ENCODE results near the gene HOXA9. TPM values are rescaled to one million over a fixed set of nuclear protein-coding genes. Genes with fewer than 3 reads are reported as not detected.

Gene HOXA9
- total and polyA plus RNA-seq, 10 donors = 0.46 to 3.0 (median 0.98) TPM

DNA sequence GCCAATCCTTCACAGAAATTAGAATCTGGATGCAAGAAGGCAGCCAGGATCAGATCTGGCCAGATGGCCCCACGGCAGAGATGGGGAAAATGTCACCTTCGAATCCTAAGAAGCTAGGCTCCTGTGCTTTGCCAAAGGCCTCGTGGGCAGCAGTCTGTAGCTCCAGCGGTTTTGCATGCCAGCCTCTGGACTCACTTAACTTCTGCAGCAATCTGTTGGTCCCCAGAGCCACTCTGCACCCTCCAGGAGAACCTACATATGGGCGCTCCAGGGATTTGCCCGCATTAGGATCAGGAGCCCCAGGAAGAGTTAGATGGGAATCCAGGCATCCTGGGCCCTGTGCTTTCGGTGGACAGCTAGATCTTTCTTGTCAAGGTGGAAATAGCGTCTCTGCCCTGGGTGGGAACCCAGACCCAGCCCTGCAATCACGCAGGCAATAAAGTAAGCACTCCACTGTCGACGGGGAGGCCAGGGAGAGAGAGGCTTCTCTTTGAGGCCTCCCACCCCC is 44.6 kb upstream of the HOXA9 start:
- peaks cover 9 to 39% (median 30%) of the 10 kb centered on the region in 6 donors for H3K4me1 ChIP-seq
- peak overlapping the region in 3 of 8 donors; percentile 19 to 56 (median 29) for H3K4me3 ChIP-seq
- intact Hi-C loops (cut with DNase I; ENCODE audit: low total_unique reads) = loop anchor here (5.0 kb wide), 1 partner anchor 367 kb away; no protein-coding TSS in a partner anchor
- H3K27ac ChIP-seq = no peak overlapping the region
- DNase-seq = no peak
- no peaks in the 10 kb centered on the region for H3K9me3 ChIP-seq
- no peaks in the 10 kb centered on the region for H3K36me3 ChIP-seq
- 34 to 38% (median 37%) methylated on average over 10 to 11 of the region's 11 CpGs for WGBS, 5 donors
- peaks cover 13 to 100% (median 94%) of the 10 kb centered on the region in 7 donors for H3K27me3 ChIP-seq (replicated peaks in 1 of 7)
- TF ChIP-seq POLR2AphosphoS5 (IDR thresholded peaks at IDR 0.05) (no peak), CTCF (IDR thresholded peaks at IDR 0.05 in 8 of 11, conservative IDR thresholded peaks at IDR 0.05 in 3 of 11) (no peak), POLR2A (IDR thresholded peaks at IDR 0.05) (no peak)

DNA sequence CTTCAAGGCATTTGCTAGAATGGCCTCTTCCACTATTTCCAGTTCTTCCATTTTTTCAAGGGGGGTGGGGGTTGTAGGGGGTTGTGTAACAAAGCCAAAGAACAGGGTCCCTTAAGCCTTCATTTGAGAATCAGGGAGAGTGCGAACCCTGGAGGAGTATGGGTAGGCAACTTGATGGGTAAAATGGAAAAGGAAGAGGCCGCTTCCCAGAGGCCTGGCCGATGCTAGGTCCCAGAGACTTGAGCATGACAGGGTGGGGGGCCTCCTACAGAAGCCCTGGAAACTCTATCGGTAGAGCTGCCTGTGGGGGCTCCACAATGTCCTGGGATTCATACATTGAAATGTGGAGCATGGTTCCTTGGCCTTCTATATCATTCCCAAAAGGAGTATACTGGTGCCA is 43.7 kb upstream of the HOXA9 start:
- TF ChIP-seq POLR2A (IDR thresholded peaks at IDR 0.05) (no peak), CTCF (IDR thresholded peaks at IDR 0.05 in 8 of 11, conservative IDR thresholded peaks at IDR 0.05 in 3 of 11) (peak in 1 of 11 experiments; percentile 8)
- Histone ChIP-seq H3K27ac (no peak overlapping the region), H3K4me1 (peaks cover 10 to 49% (median 34%) of the 10 kb centered on the region in 6 donors), H3K27me3 (replicated peaks in 1 of 7) (peaks cover 9 to 100% (median 96%) of the 10 kb centered on the region in 7 donors), H3K36me3 (no peaks in the 10 kb centered on the region), H3K4me3 (no peak overlapping the region), H3K9me3 (no peaks in the 10 kb centered on the region)
- 70 to 84% (median 78%) methylated on average over 4 of the region's 4 CpGs for WGBS, 5 donors
- intact Hi-C loops (cut with DNase I; ENCODE audit: low total_unique reads) = loop anchor here (5.0 kb wide), 1 partner anchor 368 kb away; no protein-coding TSS in a partner anchor
- DNase-seq = no peak

DNA sequence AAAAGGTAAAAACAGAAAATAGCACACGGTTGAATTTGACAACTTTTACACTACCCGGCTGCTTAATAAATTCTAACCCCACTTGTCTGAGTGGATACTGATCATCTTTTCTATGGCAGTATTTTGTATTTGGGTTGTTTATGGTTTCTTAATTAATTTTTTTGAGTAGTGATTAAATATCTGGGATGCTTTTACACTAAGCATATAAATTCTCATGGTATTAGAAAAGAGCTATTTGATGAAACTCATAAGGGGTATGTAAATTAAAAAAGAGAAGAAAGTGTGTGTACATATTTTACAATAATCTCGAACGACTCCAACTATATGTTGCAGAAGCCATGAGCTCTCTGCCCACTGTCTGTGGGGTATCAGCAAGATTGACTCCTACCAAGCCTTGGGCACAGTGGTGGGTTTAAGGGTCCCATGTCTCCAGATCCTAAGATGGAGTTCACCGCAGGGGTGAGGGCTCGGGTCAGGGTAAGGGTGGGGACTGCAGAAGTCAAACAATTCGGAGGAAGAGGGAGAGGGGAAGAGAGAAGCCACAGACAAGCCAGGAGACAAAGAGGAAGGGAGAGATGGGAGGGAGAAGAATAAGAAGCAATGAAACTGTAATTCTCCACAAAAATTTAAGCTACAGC is 42.1 kb upstream of the HOXA9 start:
- no peak for TF ChIP-seq POLR2AphosphoS5 (IDR thresholded peaks at IDR 0.05)
- TF ChIP-seq POLR2A (IDR thresholded peaks at IDR 0.05) = no peak
- TF ChIP-seq CTCF (IDR thresholded peaks at IDR 0.05 in 8 of 11, conservative IDR thresholded peaks at IDR 0.05 in 3 of 11) = no peak
- Histone ChIP-seq H3K36me3 (no peaks in the 10 kb centered on the region), H3K27me3 (replicated peaks in 1 of 7) (peaks cover 9 to 100% (median 96%) of the 10 kb centered on the region in 7 donors), H3K27ac (no peak overlapping the region), H3K9me3 (no peaks in the 10 kb centered on the region), H3K4me3 (no peak overlapping the region), H3K4me1 (peaks cover 10 to 41% (median 23%) of the 10 kb centered on the region in 6 donors)
- DNase-seq = no peak
- intact Hi-C loops (cut with DNase I; ENCODE audit: low total_unique reads) = loop anchor here (5.0 kb wide), 1 partner anchor 370 kb away; no protein-coding TSS in a partner anchor
- WGBS, 5 donors = 16 to 32% (median 21%) methylated on average over 7 of the region's 7 CpGs
